DMS114 treated with DMSO at 0.1 percent for 48 hours (cell line): ENCODE data around the gene ZNF428.
"Not testable (repeated sequence)": the region's sequence is repeated elsewhere in the genome, so short reads cannot be mapped to it uniquely, and the experiment has no call there.

ENCODE experiments used
- DNase-seq: peaks from one replicate; lab custom pipeline; 2025; ENCODE audit not compliant: unreplicated experiment; lab: John Stamatoyannopoulos, UW

Gene ZNF428

GRCh38 chr19:43619262-43620060 lies at the start of gene ZNF428:
Gene ZNF428, minus strand, starts transcription at chr19:43619629. Its CDS starts 5,325 bp downstream, at chr19:43614304.
- DNase-seq, result peak; percentile 47

GRCh38 chr19:43668406-43669109 lies 49.1 kb upstream of the ZNF428 start:
- peak; percentile 72 for DNase-seq

GRCh38 chr19:43667876-43668405 lies 48.5 kb upstream of the ZNF428 start:
- no peak for DNase-seq

- DNase-seq, result no peak
Observed at GRCh38 chr19:43667126-43667875, 47.9 kb upstream of the ZNF428 start.

GRCh38 chr19:43664018-43664417 lies 44.6 kb upstream of the ZNF428 start:
- DNase-seq, result no peak

GRCh38 chr19:43662487-43662886 lies 43.1 kb upstream of the ZNF428 start:
- DNase-seq, result peak; percentile 15

- no peak for DNase-seq
Observed at GRCh38 chr19:43660971-43661360, 41.5 kb upstream of the ZNF428 start.

- no peak for DNase-seq
Observed at GRCh38 chr19:43660301-43660970, 41.0 kb upstream of the ZNF428 start.

GRCh38 chr19:43658494-43658893 lies 39.1 kb upstream of the ZNF428 start:
- no peak for DNase-seq

- no peak for DNase-seq
Observed at GRCh38 chr19:43658001-43658400, 38.6 kb upstream of the ZNF428 start.

- DNase-seq, result no peak
Observed at GRCh38 chr19:43656436-43656835, 37.0 kb upstream of the ZNF428 start.

GRCh38 chr19:43652546-43652874 lies 33.1 kb upstream of the ZNF428 start:
- DNase-seq, result no peak

- peak; percentile 61 for DNase-seq
Observed at GRCh38 chr19:43651758-43652545, 32.5 kb upstream of the ZNF428 start.

- DNase-seq, result not testable (repeated sequence)
Observed at GRCh38 chr19:43650276-43650675, 30.8 kb upstream of the ZNF428 start.

- no peak for DNase-seq
Observed at GRCh38 chr19:43649514-43649913, 30.1 kb upstream of the ZNF428 start.

GRCh38 chr19:43648633-43649032 lies 29.2 kb upstream of the ZNF428 start:
- DNase-seq, result no peak

GRCh38 chr19:43644181-43644580 lies 24.8 kb upstream of the ZNF428 start:
- DNase-seq, result no peak

- DNase-seq, result no peak
Observed at GRCh38 chr19:43643326-43643725, 23.9 kb upstream of the ZNF428 start.

- DNase-seq, result no peak
Observed at GRCh38 chr19:43642531-43642930, 23.1 kb upstream of the ZNF428 start.

- no peak for DNase-seq
Observed at GRCh38 chr19:43641333-43641732, 21.9 kb upstream of the ZNF428 start.
